HG03095 (cell line): ENCODE data around the gene TAGLN2.
"Not testable (repeated sequence)": the region's sequence is repeated elsewhere in the genome, so short reads cannot be mapped to it uniquely, and the experiment has no call there.

ENCODE experiments used
- ATAC-seq: cut with Tn5 transposase; IDR thresholded peaks from one replicate; pipeline ENCODE4 v1.9.1; 2021; ENCODE audit warnings: moderate library complexity; ENCODE audit not compliant: unreplicated experiment

Gene TAGLN2

DNA sequence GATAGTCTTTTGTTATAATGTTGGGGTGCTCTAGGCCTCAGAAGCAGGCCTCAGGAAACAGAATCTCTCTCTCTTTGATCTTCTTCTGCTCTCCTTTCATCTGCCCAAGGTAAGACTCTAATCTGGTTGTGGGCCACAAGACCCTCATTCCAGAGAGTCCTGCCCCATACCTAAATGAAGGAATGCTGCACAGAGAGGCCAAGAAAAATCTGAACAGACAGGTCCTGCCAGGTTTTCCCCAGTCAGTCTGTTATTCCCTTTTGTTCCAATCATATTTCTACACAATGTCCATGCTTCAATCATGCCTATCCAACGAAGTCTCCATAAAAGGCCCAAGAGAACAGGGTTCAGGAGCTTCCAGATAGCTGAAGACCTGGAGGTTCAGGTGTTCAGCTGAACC, 18.3 kb downstream of the TAGLN2 start:
- no peak for ATAC-seq

DNA sequence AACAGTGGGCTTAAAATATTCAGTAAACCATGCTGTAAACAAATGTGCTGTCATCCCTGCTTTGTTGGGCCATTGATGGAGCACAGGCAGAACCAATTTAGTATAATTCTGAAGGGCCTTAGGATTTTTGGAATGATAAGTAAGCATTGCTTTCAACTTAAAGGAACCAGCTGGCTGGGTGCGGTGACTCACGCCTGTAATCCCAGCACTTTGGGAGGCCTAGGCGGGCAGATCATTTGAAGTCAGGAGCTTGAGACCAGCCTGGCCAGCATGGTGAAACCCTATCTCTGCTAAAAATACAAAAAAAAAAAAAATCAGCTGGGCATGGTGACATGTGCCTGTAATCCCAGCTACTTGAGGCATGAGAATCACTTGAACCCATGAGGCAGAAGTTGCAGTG, 21.3 kb downstream of the TAGLN2 start:
- not testable (repeated sequence) for ATAC-seq

DNA sequence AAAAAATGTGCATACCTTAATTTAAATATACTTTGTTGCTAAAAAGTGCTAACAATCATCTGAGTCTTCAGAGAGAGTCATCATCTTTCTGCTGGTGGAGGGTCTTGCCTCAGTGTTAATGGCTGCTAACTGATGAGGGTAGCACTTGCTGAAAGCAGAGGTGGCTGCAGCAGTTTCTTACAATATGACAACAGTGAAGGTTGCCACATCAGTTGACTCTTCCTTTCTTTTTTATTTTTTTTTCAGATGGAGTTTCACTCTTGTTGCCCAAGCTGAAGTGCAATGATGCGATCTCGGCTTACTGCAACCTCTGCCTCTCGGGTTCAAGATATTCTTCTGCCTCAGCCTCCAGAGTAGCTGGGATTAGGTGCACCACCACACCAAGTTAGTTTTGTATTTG, 22.8 kb downstream of the TAGLN2 start:
- no peak for ATAC-seq

GRCh38 chr1:159900755-159901360, 24.4 kb downstream of the TAGLN2 start:
- no peak for ATAC-seq

GRCh38 chr1:159900086-159900680, 25.1 kb downstream of the TAGLN2 start, which contains the start of gene CFAP45:
CFAP45 (minus strand) TSS chr1:159900165; CDS start chr1:159900098, 67 bp downstream.
- ATAC-seq = no peak

- not testable (repeated sequence) for ATAC-seq
Measured at GRCh38 chr1:159899634-159900033, 25.7 kb downstream of the TAGLN2 start.

- no peak for ATAC-seq
Measured at GRCh38 chr1:159898527-159898926, 26.8 kb downstream of the TAGLN2 start.

DNA sequence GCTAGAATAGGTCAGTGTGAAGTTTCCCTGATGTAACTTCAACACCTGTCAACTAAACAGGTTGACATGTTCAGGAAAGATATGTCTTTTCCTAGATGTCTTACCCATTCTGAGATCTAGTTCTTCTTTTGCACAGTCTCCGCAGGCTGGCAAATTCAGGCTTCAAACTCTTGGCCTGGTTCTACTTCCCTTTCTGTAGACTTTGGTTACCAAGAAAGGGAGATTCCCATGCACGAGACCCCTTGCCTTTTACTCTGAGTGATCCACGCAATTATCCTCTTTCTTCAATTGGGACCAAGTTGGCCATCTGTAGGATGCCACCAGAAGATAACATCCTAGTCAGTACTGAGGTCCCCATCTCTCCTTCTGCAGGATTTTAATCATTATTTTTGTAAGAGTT, 27.3 kb downstream of the TAGLN2 start:
- ATAC-seq = no peak

DNA sequence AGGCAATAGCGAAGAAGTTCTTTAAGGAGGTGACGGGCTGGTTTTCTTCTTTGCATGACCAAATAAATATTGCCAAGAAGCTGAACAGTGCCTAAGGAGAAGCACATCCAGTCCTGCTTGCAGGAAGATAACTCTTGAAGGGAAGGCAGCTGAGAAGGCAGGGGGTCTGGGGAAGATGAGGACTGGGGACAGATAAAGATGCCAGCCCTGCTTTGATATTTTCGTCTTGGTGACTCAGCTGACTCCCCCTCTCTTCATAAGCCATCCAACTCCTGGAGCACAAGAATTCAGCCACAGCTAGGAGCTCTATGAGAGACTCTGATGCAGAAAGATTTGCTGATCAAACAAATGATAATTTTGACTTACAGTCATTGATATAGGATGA, 28.8 kb downstream of the TAGLN2 start:
- no peak for ATAC-seq

- no peak for ATAC-seq
Measured at GRCh38 chr1:159895836-159896545, 29.3 kb downstream of the TAGLN2 start.

DNA sequence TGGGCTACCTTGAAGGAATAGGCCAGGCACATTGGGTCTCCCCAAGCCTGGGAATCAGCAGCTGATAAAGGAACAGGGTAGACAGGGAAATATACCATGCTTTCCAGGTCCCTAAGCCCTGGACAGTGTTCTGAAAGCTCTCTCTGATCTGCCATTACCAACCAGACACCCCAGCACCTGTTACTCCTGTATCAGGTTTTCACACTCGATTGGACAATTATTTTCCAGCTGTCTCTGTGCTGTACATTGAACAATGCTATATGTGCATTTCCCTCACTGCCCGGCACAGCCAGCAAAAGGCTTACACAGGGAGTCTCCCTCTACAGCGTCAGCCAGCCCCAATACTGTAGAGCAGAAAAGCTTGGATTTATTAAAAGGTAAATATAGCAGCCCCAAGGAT, 30.0 kb downstream of the TAGLN2 start:
- no peak for ATAC-seq

GRCh38 chr1:159892944-159893343, 32.4 kb downstream of the TAGLN2 start:
- ATAC-seq = no peak

GRCh38 chr1:159891275-159892157, 33.8 kb downstream of the TAGLN2 start:
- ATAC-seq = peak; percentile 37

- ATAC-seq = no peak
Measured at GRCh38 chr1:159890390-159890789, 34.9 kb downstream of the TAGLN2 start.

DNA sequence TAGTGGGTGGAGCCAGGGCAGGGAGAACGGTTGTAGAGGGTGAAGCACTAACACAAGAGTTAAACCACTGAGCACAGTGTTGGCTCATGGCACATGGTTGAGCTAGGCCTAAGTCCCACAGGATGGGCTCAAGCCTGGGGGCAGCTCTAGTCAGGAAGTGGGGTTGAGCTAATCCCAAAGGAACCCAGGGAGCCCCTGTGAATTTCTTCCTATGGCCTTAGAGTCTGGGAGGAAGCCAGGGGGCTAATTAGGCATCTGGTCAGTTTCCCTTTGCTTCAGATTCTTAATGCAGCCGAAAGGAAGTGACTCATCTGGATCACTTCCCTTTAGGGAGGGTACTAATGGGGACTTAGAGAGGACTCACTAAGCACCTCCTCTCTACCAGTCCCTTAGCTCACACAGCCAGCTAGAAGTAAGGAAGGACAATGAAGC, 35.5 kb downstream of the TAGLN2 start:
- ATAC-seq = peak; percentile 92

GRCh38 chr1:159889202-159889601, 36.1 kb downstream of the TAGLN2 start:
- ATAC-seq = no peak

- no peak for ATAC-seq
Measured at GRCh38 chr1:159884296-159884695, 41.0 kb downstream of the TAGLN2 start.

- no peak for ATAC-seq
Measured at GRCh38 chr1:159883134-159883533, 42.2 kb downstream of the TAGLN2 start.

- ATAC-seq = no peak
Measured at GRCh38 chr1:159882527-159882862, 42.8 kb downstream of the TAGLN2 start.

GRCh38 chr1:159881622-159882526, 43.4 kb downstream of the TAGLN2 start:
- ATAC-seq = no peak
